K562 (cell line): ENCODE data around the gene FOXL3. TPM values are rescaled to one million over a fixed set of nuclear protein-coding genes. Genes with fewer than 3 reads are reported as not detected.

ENCODE experiments used
- CTBP1 ChIP-seq: fragments of 450-650 bp; IDR thresholded peaks from 2 replicates; pipeline ENCODE4 v1.6.1; 2016; ENCODE audit warnings: borderline replicate concordance
- IRF9 ChIP-seq: fragments of 450-650 bp; IDR thresholded peaks from 2 replicates; pipeline ENCODE4 v1.6.1; 2016; ENCODE audit warnings: missing biosample characterization, missing genetic modification characterization
- KDM2B ChIP-seq: fragments of 250-450 bp; sonication (Bioruptor Pico); IDR thresholded peaks from 2 replicates; pipeline ENCODE4 v1.8.0; 2021; ENCODE audit warnings: mild to moderate bottlenecking, moderate library complexity
- NR0B1 ChIP-seq: fragments of 450-650 bp; IDR thresholded peaks from one replicate; pipeline ENCODE4 v1.6.1; 2018; ENCODE audit warnings: mild to moderate bottlenecking, moderate library complexity; ENCODE audit not compliant: partially characterized antibody
- PURB ChIP-seq: sonication (generic); formaldehyde crosslinking; IDR thresholded peaks from 2 replicates; pipeline ENCODE4 v1.9.0; 2021; ENCODE audit warnings: low read depth, mild to moderate bottlenecking, missing genetic modification reagents
- STAG1 ChIP-seq: sonication (generic); formaldehyde crosslinking; IDR thresholded peaks from 2 replicates; pipeline ENCODE4 v1.5.0; 2020; ENCODE audit warnings: missing genetic modification reagents, borderline replicate concordance
- ZBED1 ChIP-seq: IDR thresholded peaks from 2 replicates; pipeline ENCODE4 v1.6.1; 2014
- ZNF507 ChIP-seq: conservative IDR thresholded peaks from 2 replicates; pipeline ENCODE4 v1.6.1; 2017; ENCODE audit warnings: missing genetic modification characterization, missing compliant biosample characterization
- polyA plus RNA-seq, 8 experiments: library from polyadenylated mRNA; depleted of rRNA in 4 of 8; stranded (reverse) in 5 of 8; unstranded in 3 of 8; fragments of >200 nt; fragmentation: Nextera tagmentation in 2 of 8; fragmentation: Illumina TruSeq in 1 of 8; extraction: Ambion mirVana in 2 of 8; extraction: Trizol in 1 of 8; gene quantifications; 2 replicates each; pipeline versions ENCODE4 v1.2.1 to v1.2.3, GENCODE V29; 2011 to 2014; ENCODE audit warnings: inconsistent platforms in 1 of 8, missing spikeins in 1 of 8
- total RNA-seq, 7 experiments: library from RNA; depleted of rRNA in 6 of 7; stranded (reverse); fragments of >200 nt in 6 of 7; fragmentation: Illumina TruSeq in 2 of 7; extraction: Trizol in 2 of 7; gene quantifications; 2 replicates each; pipeline versions ENCODE4 v1.2.1 to v1.2.3, GENCODE V29; 2011 to 2021; ENCODE audit warnings: low replicate concordance in 1 of 7
- TF ChIP-seq, protein P1 (sequence below), 2 experiments: fragments of 450-650 bp; formaldehyde crosslinking in 1 of 2; IDR thresholded peaks; 2 replicates each; pipeline versions ENCODE4 v1.4.0 to v1.6.1; 2014 to 2020; ENCODE audit warnings: mild to moderate bottlenecking in 2 of 2, borderline replicate concordance in 1 of 2, low read depth in 1 of 2
- TF ChIP-seq, protein P2 (sequence below): sonication (generic); formaldehyde crosslinking; IDR thresholded peaks from 2 replicates; pipeline ENCODE4 v1.8.1; 2023; ENCODE audit warnings: mild to moderate bottlenecking, missing genetic modification reagents, moderate library complexity

Gene FOXL3
- total and polyA plus RNA-seq, 9 of the 15 experiments (the other 6 are each of a cell fraction or from before 2014, with no cell fraction given) = not detected

DNA sequence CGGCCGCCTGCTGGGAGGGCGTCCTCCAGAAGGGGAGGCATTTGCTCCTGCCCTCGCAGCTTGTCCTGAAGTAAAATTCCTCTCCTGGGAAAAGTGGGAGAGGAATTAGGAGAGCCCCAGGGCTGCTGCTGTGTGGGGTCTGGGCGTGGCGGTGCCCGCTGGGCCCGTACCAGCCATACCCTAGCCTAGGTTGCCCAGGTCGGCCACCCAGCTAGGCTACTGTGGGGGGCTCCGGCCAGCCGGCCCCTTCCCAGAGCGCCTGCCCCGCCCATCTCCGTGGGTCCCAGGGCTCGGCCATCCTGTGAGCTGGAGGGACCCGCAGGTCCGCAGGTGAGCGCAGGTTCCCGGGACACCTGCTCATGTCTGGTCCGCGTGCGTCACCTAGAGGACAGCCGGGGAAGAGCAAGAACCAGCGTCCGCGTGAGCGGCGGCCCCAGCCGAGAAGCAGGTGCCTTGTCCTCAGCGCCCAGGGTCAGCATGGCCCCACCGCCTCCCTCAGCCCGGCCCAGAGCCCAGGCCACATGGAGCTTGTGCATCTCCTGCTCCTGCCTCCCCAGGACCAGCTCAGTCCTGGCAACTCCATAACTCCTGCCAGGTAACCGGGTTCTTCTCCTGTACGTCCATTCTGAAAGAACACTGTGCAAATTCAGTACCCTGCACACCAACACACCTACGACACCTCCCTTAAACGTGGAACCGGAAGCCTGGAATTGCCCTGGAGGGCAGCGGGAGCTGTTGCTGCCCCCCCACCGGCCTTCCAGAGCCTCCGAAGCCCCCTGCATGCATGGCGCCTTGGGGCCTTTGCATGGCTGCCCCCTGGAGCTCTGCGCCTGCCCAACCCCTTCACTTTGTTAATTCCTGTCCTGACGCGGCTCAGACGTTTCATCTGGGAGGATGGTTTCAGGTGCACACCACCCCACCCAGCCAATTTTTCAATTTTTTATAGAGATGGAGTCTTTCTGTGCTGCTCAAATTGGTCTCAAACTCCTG, 22.8 kb upstream of the FOXL3 start (continued):
- no peak for TF ChIP-seq NR0B1
- no peak for TF ChIP-seq PURB (CRISPR knock-in tag)
- no peak for TF ChIP-seq IRF9
- TF ChIP-seq CTBP1 = peak; percentile 23; the same call in 1 of the 2 replicates
- no peak for TF ChIP-seq ZBED1
- TF ChIP-seq, protein P1, sequence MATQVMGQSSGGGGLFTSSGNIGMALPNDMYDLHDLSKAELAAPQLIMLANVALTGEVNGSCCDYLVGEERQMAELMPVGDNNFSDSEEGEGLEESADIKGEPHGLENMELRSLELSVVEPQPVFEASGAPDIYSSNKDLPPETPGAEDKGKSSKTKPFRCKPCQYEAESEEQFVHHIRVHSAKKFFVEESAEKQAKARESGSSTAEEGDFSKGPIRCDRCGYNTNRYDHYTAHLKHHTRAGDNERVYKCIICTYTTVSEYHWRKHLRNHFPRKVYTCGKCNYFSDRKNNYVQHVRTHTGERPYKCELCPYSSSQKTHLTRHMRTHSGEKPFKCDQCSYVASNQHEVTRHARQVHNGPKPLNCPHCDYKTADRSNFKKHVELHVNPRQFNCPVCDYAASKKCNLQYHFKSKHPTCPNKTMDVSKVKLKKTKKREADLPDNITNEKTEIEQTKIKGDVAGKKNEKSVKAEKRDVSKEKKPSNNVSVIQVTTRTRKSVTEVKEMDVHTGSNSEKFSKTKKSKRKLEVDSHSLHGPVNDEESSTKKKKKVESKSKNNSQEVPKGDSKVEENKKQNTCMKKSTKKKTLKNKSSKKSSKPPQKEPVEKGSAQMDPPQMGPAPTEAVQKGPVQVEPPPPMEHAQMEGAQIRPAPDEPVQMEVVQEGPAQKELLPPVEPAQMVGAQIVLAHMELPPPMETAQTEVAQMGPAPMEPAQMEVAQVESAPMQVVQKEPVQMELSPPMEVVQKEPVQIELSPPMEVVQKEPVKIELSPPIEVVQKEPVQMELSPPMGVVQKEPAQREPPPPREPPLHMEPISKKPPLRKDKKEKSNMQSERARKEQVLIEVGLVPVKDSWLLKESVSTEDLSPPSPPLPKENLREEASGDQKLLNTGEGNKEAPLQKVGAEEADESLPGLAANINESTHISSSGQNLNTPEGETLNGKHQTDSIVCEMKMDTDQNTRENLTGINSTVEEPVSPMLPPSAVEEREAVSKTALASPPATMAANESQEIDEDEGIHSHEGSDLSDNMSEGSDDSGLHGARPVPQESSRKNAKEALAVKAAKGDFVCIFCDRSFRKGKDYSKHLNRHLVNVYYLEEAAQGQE (IDR thresholded peaks at IDR 0.05; ENCODE audit: borderline replicate concordance) = peak; percentile 34; the same call in 1 of the 2 replicates
- TF ChIP-seq, protein P1 (CRISPR knock-in tag; IDR thresholded peaks at IDR 0.05; ENCODE audit: low read depth) = no peak
- TF ChIP-seq ZNF507 = no peak
- TF ChIP-seq STAG1 (CRISPR knock-in tag) = peak; percentile 36; the same call in 1 of the 2 replicates
- TF ChIP-seq, protein P2, sequence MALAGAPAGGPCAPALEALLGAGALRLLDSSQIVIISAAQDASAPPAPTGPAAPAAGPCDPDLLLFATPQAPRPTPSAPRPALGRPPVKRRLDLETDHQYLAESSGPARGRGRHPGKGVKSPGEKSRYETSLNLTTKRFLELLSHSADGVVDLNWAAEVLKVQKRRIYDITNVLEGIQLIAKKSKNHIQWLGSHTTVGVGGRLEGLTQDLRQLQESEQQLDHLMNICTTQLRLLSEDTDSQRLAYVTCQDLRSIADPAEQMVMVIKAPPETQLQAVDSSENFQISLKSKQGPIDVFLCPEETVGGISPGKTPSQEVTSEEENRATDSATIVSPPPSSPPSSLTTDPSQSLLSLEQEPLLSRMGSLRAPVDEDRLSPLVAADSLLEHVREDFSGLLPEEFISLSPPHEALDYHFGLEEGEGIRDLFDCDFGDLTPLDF (CRISPR knock-in tag) = no peak
- TF ChIP-seq KDM2B (CRISPR knock-in tag) = no peak
- TF ChIP-seq, all 486 proteins: peak for 6
